GM12864 (cell line): ENCODE results near the gene SLC23A2.
"Not testable (repeated sequence)": the region's sequence is repeated elsewhere in the genome, so short reads cannot be mapped to it uniquely, and the experiment has no call there.

Experiments used
- DNase-seq: peaks from one replicate; pipeline ENCODE4 v3.0.0-alpha.2; 2011; ENCODE audit warnings: low read depth
- H3K4me3 ChIP-seq: 2 replicates; pipeline ENCODE4 v1.5.1; 2011; ENCODE audit warnings: mild to moderate bottlenecking, low read depth, low read length, control low read depth
- TF ChIP-seq, protein P1 (sequence below): IDR thresholded peaks from 2 replicates; pipeline ENCODE4 v1.5.1; 2011; ENCODE audit warnings: low read depth, mild to moderate bottlenecking, moderate library complexity, low read length, control low read depth, inconsistent platforms; ENCODE audit errors: missing control alignments

SLC23A2 gene

DNA sequence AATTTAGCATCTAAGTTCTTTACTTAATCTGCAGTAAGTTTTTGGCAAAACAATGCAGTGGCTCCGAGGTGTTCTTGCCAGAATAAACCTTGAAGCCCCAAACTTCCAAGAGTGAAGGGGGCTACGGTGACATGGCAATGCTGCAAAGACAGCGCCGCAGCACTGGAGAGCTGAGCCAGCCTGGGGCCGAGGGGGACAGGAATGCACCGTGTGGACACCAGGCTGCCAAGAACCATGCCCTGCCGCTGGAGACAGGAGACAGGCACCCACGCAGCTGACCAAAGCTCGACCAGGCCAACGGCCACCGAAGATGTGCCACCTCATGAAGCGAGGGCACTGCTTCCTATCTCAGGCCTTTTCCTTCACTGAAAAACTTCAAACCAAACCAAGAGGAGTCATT, 146.2 kb downstream of the SLC23A2 start:
- H3K4me3 ChIP-seq, result no peak overlapping the region
- TF ChIP-seq, protein P1, sequence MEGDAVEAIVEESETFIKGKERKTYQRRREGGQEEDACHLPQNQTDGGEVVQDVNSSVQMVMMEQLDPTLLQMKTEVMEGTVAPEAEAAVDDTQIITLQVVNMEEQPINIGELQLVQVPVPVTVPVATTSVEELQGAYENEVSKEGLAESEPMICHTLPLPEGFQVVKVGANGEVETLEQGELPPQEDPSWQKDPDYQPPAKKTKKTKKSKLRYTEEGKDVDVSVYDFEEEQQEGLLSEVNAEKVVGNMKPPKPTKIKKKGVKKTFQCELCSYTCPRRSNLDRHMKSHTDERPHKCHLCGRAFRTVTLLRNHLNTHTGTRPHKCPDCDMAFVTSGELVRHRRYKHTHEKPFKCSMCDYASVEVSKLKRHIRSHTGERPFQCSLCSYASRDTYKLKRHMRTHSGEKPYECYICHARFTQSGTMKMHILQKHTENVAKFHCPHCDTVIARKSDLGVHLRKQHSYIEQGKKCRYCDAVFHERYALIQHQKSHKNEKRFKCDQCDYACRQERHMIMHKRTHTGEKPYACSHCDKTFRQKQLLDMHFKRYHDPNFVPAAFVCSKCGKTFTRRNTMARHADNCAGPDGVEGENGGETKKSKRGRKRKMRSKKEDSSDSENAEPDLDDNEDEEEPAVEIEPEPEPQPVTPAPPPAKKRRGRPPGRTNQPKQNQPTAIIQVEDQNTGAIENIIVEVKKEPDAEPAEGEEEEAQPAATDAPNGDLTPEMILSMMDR, result no peak
- no peak for DNase-seq

DNA sequence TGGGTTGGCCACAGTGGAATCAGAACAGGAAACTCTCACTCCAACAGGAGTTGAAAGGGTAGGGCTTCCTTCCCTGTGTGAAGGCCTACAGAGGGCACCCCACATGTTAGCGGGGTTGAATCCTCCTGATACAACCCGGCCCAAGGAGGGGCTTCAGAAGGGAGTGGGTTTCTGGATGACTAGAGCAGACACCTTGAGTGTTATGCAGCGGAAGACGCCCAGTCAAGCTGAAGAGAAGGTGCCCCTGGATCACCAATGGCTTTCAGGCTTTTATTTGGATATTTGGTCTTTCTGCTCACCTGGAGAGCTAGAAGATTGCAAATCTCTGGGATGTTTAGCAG, 146.8 kb downstream of the SLC23A2 start:
- H3K4me3 ChIP-seq, result no peak overlapping the region
- DNase-seq, result no peak
- TF ChIP-seq, protein P1, result no peak

DNA sequence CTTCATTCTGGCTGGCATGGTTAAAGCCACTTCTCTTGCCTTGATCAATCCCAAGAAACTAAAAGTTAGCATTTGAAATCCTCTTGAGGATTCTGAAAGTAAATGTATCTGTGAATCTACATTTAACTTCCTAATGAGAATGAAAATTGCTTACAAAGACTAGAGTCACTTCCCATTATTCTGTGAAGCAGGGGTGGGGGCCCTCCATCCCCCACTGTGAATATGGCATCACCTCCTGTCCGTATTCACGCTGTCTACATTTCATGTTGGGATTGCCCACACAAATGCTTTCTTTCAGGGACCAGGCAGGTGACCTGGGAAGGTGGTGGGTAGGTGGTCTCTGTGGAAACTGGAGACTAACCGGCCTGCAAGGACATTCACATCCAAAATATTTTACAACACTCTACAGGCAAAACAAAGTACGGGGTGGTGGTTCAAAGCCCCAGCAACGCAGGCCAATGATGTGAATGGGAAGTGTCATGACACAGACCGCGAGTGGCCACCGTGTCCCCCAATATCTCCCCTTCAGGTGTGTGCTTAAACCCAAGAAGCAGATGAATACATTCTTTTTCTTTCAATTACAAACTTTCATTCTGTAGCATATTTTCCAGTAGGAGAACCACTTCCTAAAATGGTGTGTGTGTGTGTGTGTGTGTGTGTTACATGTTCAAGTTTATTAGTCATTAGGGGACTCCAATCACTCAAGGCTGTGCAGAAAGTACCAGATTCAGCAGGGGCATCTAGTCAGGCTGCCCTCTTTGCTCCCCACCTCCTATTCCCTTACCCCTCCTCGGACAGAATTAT, 147.4 kb downstream of the SLC23A2 start:
- no peak overlapping the region for H3K4me3 ChIP-seq
- TF ChIP-seq, protein P1, result no peak
- DNase-seq, result no peak

DNA sequence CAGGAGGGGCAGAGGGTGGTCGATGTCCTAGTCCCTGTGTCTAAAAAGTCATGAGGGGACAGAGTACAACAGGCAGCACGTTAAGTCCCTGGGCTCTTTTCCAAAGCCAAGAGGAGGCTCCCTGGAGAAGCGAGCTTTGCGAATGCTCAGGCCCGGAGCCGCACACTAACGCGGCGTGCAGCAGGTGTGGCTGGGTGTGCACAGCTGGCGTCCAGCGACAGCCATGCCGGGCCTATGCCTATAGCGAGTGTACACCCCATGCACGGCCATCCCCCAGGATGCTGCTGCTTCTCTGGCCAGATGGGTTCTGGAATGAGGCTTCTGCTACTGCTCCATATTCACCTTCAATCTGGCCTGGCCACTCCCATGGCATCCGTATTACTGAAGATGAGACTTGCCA, 148.3 kb downstream of the SLC23A2 start:
- TF ChIP-seq, protein P1, result no peak
- no peak overlapping the region for H3K4me3 ChIP-seq
- no peak for DNase-seq

DNA sequence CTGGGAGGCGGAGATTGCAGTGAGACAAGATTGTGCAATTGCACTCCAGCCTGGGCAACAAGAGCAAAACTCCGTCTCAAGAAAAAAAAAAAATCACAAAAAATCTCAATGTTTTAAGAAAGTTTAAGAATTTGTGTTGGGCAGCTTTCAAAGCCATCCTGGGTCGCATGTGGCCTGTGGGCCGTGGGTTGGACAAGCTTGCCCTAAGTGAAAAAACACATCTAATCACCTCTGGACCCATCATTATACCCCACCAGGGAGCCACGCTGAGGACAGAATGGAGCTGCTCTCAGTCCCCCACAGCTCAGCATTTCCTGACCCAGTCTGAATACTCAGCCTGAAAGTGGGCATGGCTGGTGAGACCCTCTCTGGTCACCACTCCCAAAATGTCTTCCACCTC, 150.3 kb downstream of the SLC23A2 start:
- DNase-seq, result no peak
- TF ChIP-seq, protein P1, result no peak
- H3K4me3 ChIP-seq, result no peak overlapping the region

DNA sequence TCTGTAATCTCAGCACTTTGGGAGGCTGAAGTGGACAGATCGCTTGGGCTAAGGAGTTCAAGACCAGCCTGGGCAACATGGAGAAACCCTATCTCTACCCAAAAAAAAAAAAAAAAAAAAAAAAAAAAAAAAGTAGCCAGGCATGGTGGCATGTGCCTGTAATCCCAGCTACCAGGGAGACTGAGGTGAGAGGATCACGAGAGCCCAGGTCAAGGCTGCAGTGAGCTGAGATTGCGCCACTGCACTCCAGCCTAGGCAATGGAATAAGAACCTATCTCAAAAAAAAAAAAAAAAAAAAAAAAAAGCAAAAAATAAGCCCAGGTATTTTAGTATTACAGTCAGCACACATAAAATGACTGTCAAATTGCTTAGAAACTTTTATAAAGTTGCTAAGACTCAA, 152.5 kb downstream of the SLC23A2 start:
- H3K4me3 ChIP-seq, DNase-seq: not testable (repeated sequence)

DNA sequence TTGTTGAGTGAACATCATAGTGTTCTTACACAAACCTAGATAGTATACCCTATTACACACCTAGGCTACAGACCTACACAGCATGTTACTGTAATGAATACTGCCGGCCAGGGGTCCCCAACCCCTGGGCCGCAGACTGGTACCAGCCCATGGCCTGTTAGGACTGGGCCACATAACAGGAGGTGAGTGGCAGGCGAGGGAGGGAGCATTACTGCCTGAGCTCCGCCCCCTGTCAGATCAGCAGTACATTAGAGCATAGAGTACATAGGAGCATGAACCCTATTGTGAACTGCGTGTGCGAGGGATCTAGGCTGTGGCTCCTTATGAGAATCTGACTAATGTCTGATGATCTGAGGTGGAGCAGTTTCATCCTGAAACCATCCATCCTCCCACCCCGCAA, 153.3 kb downstream of the SLC23A2 start:
- TF ChIP-seq, protein P1, result no peak
- no peak for DNase-seq

More for the DNA sequence above, 153.3 kb downstream of the SLC23A2 start:
- no peak overlapping the region for H3K4me3 ChIP-seq
